Inferior parietal cortex (tissue), 1 donor: ENCODE results near the gene SERINC3.

Experiments used
- DNase-seq: peaks from one replicate; pipeline ENCODE4 v3.0.0-alpha.2; 2016; ENCODE audit errors: extremely low spot score

SERINC3 gene

DNA sequence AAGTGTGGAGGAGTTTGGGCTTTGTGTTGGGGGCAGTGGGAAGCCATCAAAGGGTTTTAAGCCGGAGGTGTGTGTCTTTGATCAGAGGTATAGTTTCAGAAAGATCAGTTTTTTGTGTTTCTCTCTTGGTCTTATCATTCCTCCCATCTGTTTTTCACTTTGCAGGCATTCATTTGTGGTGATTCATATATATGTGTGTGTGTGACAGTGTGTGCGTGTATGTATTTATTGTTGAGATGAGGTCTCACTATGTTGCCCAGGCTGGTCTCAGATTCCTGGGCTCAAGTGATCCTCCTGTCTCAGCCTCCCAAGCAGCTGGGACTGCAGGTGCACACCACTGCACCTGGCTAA is 11.1 kb upstream of the SERINC3 start:
- no peak for DNase-seq

DNA sequence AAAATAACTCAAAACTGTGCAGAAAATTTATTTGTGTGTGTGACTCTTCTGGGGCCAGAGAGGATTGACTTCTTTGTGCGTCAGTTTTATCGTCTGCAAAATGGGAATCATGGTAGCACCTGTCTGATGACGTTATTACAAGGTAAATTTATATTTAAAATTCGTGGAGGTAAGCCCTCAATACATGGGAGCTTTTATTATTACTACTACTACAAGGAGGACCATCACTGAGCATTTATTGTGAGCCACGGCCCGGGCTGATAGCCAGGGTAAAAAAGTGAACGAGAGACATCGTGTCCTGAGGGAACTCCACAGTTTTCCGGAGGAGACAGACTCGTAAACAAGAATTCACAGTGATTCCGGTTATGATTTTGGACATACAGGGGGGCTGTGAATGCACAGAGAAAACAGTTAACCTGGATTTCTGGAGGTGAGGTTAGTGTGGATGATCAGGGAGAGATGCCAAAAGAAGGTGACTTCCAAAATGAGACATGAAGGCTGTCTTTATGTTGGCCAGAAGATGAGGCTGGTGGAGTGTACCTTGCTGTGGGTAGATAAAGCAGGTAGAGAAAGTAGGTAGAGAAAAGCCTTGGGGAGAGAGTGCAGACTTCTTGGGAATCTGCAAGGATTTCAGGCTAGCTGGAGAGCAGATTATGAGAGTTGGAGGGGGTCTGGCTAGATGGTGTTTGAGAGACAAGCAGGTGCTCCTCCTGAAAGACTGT is 10.6 kb upstream of the SERINC3 start:
- no peak for DNase-seq

DNA sequence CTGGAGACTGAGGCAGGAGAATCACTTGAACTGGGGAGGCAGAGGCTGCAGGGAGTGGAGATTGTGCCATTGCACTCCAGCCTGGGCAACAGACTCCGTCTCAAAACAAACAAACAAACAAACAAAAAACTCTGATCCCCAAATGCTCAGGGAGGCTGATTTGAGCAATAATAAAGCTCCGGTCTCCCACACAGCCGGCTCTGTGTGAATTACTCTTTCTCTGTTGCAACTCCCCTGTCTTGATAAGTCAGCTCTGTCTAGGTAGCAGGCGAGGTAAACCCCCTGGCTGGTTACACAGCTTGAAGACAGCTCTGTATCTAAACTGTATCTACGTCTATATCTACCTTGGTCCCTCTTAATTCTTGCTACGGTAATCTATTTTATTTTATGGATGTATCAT is 6.4 kb upstream of the SERINC3 start:
- no peak for DNase-seq

DNA sequence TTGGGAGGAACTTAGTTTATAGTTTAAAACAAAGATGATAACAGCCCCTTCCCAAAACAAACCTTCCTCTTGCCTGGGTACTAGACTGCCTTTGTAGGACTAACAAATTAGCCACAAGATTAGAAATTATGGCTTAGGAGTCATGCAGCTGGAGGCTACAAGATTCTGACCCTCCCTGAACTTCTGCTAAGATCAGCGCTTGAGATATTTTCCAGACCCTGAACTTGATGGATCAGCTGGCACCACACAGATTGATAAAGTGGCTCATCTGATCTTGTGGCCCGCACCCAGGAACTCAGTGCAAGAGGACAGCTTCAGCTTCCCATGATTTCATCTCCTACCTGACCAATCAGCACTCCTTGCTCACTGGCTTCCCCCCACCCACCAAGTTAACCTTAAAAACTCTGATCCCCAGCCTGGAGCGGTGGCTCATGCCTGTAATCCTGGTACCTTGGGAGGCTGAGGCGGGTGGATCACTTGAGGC is 5.9 kb upstream of the SERINC3 start:
- DNase-seq: no peak

DNA sequence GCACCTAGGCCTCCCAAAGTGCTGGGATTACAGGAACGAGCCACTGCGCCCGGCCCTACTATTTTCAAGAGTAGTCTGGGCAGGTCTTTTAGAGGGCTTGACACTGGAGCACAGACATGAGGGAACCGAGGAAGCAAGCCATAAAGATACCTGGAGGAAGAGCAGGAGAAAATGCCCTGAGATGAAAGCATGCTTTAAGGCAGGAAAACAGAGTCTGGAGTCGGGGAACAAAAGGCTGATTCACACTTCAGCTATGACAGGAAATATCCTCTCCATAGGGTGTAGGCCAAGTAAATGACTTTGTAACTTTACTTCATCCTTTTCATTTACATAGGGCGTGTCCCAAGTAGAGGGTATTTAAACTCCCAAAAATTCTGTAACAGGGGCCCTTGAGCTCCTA is 4.3 kb upstream of the SERINC3 start:
- no peak for DNase-seq

DNA sequence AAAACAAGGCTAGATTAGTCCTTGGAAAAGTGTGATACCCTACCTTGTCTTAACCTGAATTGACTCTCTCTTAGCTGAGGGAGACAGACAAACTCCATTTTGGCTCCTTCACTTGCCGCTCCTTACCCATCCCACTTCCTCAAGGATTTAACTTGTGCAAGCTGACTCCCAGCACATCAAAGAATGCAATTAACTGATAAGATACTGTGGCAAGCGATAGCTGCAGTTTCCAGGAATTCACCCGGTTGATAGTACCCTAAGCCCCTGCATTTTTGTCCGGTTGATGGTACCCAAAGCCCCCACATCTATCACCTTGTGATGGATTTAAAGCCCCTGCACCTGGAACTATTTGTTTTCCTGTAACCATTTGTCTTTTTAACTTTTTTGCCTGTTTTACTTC is 1.9 kb upstream of the SERINC3 start:
- DNase-seq: no peak

DNA sequence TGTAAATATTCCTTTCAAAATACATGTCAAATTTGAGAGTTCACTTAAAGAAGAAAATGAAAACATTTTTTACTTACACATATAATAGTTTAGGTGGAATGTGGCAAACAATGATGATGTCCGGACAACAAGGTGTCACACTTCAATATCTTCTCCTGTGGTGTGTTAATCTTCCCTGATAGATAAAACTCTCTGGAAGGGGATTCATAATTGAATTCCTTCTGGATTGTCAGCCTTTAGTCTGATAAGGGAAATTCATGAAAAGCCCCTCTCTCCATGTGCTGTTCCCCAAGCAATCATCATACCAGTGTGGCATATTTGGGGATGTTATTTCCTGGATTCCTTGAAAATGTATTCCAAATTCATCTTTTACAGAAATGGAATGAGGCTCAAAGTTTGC is 971 bp upstream of the SERINC3 start:
- DNase-seq: no peak

DNA sequence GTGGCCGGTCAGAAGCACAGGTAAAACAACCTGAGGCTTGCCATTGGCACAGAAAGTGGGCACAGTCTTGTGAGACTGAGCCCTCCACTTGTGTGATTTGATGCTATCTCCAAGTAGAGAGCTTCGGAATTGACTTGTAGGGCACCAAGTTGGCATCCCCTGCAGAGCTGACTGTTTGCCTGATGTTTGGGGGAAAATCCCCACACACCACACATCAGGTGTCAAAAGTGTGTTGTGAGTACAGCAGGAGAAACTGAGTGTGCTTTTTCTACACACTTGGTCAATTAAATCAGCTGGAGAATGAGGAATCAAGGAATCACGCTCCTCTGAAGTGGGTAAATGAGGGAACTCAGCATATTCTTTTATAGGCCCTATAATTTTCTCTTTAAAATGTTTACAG is 989 bp downstream of the SERINC3 start:
- no peak for DNase-seq

DNA sequence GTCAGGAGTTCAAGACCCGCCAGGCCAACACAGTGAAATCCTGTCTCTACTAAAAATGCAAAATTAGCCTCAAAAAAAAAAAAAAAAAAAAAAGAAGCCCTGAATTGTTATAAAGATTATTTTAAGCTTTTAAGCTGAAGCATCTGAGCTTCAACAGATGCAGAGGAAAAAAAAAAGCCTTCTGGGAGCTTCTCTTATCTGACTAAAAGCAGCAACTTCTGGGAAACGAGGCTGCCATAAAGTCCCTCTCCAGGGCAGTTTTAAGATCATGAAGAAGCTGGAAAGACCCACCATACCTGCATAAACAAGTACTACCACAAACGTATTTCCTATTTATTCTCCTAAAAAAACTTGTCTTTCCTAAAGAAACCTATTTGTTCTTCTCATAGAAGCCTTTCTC is 3.6 kb downstream of the SERINC3 start:
- DNase-seq: no peak

DNA sequence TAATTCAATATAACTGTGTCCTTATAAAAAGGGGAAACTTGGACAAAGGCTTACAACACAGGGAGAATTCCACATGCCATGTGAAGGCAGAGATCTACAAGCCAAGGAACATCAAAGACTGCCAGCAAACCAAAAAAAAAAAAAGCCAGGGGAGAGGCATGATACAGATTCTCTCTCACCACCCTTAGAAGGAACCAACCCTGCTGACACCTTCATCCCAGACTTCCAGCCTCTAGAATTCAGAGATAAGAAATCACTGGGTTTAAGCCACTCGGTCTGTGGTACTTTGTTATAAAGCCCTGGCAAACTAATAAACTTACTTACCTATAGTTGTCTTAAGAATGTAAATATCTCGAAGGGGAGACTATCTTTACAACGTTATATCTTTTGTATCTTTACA is 4.4 kb downstream of the SERINC3 start:
- no peak for DNase-seq

DNA sequence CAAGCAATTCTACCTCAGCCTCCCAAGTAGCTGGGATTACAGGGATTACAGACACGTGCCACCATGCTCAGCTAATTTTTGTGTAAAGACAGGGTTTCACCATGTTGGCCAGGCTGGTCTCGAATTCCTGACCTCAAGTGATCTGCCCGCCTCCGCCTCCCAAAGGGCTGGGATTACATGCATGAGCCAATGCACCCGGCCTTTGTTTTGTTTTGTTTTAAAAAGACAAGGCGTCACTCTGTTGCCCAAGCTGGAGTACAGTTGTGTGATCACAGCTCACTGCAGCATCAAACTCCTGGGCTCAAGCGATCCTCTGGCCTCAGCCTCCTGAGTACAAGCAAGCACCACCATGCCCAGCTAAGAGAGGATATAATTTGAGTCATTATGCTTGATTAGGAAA is 5.4 kb downstream of the SERINC3 start:
- no peak for DNase-seq

DNA sequence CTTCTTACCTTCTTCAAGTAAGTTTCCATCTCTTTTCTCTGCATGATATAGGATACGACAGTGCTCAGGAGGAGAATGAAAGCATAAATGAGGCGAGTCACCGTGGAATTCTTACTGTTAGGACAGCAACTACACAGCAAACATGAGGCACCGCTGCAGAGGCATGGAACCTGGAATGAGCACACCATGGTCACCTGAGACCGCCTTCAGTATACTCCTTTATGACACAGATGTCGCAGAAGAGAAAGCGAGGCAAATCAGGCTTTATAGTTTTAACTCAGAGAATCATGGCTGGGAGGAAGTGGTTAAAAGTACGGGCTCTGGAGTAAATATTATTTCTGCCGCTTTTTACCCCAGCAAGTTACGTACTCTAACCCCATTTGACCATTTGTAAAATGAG is 8.0 kb downstream of the SERINC3 start:
- no peak for DNase-seq

DNA sequence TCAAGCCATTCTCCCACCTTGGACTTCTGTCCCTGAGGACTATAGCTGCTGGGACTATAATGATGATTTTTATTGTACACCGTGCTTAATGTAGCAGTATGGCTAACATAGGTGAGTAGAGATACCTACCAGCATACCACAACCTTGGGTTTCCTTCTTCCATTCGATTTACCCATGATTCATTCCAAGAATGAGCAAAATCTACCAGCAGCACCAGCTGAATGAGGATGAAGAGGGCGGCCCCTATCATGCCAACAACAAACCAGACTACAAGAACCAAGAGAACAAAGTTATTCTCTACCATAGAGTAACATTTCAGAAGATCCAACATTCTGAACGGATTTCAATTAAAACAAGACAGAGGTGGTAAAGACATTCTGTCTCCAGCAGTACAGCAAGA is 12.1 kb downstream of the SERINC3 start:
- no peak for DNase-seq

DNA sequence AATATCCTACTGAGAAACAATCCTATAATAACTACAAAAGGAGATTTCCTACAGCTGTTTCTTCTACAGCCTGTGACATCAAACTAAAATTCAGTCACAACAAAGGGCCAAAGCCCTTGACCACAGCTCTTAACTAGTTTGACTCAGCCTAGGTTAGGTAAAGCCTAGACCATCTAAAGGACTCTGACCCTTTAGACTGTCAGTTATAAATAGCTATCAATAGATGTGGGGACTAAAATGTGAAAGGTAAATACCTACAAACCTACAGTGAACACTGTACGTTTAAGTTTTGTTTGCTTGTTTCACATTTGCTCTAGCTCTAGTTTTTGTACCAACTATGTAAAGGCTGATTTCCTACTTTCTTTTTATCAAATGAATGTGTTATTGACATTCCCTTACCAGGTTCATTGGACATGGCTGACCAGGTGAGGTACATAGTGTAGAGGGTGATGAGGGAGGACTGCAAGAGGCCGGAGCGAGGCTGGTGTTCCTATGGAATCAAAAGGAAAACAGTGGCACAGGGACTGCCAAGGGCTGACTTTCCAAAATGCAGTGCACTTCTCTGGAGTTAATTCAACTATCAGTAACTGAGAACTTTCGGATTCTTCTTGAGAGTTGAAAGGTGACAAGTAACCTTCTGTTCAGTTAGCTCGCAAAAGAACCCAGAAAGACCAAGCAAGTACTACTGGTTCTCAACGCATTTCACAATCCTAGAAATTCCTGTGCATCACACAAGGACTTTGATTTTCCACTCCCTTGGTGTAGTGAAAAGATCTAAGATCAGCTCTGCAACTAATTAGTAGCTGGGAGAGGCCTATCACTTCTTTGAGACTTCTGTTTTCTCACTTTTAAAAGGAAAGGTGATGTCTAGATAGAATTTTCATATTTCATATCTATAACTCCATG is 17.2 kb downstream of the SERINC3 start:
- no peak for DNase-seq

DNA sequence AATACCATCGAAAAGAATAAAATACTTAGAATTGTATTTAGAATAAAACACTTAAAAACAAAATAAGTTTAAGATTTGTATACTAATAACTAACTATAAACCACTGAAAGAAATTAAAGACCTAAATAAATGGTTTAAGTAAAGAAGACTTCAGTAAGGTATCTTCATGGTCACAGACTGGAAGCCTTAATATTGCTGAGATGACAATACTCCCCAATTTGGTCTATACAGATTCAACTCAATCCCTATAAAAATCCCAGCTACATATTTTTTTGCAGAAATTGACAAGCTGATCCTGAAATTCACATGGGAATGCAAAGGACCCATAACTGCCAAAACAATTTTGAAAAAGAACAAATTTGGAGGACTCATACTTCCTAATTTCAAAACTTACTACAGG is 18.9 kb downstream of the SERINC3 start:
- DNase-seq: no peak

DNA sequence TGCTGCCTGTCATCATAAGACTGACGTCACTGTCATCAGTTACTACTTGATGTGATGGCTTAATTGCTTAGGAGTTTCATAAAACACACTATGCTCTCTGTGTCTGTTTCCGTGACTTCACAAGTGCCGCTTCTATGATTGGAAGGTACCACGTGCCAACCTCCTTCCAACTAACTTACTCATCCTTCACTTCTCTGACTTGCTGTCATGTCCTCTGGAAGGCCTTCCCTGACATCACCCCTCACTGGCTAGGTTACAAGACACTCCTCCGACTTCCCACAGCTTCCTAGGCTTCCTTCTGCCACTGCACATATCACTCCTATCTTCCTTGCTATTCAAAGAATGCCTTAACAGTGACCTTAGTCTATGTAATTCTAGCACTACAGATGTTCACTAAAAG is 20.4 kb downstream of the SERINC3 start:
- DNase-seq: no peak

DNA sequence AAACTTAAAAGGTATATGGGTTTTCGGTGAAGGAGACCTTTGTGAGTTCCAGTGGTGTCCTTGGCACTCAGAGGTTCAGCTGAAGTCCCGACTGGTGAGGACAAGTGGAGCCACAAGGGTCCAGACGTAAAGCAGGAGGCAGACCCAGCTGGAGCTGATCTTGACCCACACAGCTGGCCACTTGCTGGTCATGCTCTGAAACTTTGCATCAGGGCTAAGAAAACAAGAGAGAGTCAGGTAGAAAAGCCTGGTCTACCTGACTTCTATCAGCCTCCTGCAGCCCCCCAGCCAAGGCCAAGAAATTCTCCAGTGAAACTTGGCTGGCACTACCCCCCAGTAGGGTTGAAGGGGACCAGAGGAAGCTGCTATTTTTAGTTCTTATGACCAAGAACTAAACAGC is 21.6 kb downstream of the SERINC3 start:
- no peak for DNase-seq

DNA sequence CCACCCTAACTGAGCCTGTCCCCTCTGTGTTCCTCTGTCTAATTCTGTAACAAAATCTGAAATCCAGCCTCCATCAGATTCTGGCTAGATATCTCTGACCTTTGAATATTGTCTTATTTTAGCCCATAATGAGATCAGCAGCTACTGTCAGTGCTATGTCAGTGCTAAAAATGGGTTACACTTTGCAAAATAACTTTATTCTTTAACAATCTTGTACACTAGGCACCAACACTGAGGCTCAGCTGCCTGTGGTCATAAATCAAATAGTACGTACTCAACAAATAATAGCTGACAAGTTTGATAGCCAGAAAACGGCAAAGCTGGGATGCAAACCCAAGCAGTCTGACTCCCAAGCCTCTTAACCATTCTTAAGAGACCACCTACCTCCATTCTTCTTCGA is 24.1 kb downstream of the SERINC3 start:
- DNase-seq: no peak

DNA sequence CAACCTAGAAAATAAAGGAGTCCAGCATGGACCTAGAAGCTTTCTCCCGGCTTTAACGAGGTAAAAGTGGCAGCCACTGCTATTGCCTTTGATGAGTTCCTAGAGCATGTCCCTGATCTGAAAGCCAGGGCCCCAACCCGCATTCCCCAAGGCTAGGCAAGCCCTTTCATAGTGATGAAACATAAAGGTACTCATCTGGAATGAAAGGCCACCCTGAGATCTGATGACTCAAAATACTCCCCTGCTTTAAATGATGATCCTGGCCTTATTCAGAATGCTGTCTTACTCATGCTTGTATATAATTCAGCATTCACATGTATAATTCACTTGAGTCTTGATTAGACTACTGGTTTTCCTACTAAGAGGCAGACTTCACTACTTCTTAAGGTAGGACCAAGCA is 24.9 kb downstream of the SERINC3 start:
- DNase-seq: no peak

DNA sequence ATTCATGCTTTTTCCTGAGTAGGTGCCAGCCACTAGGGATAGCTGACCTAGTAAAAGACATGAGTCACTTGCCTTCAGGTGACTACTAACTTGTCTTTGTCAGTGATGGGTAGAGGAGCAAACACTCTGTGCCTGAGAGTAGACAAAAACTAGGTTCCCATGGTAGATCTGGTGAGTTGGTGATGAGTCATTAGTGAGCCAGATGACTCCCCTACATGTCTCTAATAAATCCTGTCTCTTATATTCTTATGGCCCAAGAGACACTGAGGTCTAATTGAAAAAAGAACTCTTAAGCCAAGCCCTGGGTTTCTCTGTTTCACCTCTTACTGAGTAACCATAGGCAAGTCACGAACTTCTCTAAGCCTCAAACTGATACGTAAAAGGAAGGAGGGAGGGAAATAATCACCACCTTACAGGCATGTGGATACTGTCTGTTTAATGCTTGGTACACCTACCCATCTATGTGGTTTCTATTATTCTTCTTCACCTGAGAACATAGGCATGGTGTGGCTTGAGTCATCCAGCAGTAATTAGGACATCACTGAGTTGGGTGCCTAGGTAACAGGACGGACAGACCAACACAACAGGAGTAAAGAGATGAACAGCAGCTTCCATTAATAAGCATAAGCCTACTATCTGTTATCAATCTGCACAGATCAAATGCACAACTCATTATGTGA is 25.9 kb downstream of the SERINC3 start:
- no peak for DNase-seq

DNA sequence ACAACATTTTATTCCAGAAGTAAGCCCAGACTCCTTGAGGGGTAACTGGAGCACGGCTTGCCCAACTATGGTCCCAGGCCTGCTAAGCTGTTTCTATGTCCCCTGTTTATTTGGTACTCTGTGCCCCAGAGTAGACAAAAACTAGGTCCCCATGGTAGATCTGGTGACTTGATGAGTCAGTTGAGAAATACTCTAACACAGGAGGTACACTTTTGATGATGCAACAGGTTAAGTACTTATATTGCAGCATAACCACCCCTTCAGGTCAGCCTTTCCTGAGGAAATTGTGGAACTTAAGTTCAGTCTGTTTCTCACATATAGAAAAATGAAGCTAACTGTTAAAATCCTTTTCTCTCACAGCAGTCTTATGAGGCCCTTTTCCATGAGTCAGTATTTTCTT is 26.6 kb downstream of the SERINC3 start:
- no peak for DNase-seq

DNA sequence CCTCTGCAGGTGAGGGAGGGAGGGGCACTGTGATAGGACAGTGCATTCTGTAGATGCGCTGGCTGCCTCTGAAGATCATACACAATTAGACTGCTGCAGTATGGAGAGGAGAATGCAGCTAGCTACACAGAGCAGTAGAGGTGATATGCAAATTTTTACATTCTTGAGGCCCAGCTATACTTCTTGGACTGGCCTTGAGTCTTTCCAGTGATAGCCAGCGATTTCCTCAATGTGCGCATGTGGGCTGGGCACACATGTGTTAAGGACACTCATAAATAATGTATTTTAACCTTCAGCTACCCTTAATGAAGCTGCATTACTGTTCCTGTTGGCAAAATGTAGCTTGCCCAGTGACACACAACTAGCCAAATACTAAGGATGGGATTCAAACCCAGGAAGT is 27.2 kb downstream of the SERINC3 start:
- no peak for DNase-seq

DNA sequence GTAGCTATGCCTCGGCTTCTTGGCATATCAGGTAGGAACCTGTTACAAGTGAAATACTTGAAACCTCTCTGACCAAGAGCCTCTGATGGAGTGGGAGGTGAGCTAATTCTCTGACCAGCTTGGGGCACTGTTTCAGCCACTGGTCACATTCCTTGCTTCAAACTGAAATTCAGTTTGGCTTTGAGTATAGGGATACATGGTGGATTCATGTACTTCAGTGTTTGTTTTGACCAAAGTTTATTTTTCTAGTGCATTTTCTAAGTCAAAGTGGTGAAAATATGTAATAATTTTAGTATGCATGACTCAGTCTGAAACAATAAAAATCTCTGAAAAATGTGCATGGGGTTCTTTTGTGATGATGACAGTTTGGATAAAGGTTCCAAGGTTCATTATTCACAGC is 27.6 kb downstream of the SERINC3 start:
- DNase-seq: no peak
